Measurements from ENCODE around the gene KCNN4.

GRCh38 chr19:43760941-43761340 is 19.8 kb downstream of the KCNN4 start:
- TF ChIP-seq TAF1 (IDR thresholded peaks at IDR 0.05; ENCODE audit: low read depth) = no peak
- TF ChIP-seq RAD21 (conservative IDR thresholded peaks at IDR 0.05) = no peak
- TF ChIP-seq REST (IDR thresholded peaks at IDR 0.05; ENCODE audit: borderline replicate concordance) = no peak

Measured in neural cell (in vitro differentiated cells).